HG03432 (cell line): ENCODE data around the gene COL5A1.

ENCODE experiments used
- ATAC-seq: cut with Tn5 transposase; IDR thresholded peaks from one replicate; pipeline ENCODE4 v1.9.1; 2021; ENCODE audit warnings: mild to moderate bottlenecking, moderate library complexity; ENCODE audit not compliant: unreplicated experiment

Gene COL5A1

DNA sequence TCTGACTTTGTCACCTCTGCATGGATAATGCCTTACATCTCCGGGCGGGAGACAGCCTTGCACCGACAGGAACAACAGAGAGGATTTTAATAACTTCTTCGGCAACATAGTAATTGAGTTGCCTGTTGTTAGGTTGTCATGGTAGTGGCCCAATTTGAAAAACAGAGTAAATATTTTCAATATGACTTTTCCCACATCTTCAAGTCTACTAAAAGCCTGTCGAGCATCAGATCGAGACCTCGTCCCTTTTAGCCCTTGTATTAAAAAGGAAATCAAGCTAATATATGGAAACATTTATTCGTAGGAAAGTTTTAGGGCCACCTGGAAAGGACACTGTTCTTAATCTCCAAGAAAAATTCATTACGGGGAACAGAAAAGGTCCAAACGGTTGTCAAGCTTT, 168.2 kb downstream of the COL5A1 start:
- ATAC-seq = no peak

DNA sequence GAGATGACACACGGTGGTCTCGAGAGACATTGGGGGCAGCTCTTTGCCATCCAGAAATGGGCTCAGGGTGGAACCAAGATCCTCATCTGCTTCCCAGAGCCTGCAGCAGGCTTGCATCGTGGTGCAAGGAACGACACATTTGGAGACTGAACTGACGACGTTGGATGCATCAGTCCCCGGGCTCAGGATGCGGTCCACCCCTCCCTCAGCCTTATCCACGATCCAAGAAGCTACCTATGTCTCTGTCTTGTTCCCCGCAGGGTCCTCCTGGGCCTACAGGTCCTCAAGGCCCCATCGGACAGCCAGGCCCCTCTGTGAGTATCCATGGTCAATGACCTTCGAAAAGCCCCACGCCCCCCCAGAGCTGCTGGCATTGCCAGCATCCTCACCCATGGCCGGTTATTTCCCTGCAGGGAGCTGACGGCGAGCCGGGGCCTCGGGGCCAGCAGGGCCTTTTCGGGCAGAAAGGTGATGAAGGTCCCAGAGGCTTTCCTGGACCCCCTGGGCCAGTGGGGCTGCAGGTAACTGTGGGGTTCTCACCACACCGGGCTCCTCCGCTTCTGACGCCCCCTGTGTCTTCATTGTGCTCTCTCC, 169.6 kb downstream of the COL5A1 start:
- no peak for ATAC-seq

DNA sequence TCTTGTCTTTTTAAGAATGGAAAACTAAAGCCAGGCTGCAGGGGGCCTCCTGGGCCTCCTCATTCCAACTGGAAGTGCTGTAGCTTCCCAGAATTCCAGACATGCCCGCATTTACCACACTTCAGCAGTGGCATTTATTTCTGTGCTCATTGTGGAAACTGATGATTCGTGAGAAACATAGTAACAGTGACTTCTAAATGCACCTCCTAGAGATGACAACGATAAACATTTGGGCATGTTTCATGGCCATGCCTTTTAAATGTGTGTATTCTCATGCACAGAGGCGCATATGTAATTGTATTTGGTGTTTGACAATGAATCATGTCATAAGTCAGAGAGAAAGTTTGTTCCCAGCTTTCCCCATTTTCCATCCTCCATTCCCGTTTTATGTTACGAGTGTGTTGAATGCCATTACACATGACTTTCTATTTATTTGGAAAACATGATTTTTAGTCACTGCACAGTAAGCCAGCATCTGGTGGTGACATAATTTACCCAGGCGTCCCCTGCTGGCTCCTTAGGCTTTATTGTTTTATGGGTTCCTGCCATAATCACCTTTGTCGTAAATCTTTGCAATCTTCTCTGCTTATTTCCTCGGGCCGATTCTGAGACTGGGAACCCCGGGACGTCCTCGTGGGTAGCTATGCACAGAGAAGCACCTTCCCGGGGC, 170.2 kb downstream of the COL5A1 start:
- ATAC-seq = no peak

DNA sequence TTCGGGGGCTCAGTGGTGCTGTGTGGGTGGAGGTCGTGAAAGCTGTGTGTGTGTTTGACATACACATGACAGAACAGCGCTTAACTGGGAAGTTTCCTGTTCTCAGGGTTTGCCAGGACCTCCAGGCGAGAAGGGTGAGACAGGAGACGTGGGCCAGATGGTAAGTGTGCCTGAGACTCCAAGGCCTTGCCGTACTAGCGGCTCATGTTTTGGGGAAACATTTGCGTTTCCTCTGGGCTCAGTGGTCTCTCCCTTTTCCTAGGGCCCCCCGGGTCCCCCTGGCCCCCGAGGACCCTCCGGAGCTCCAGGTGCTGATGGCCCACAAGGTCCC, 170.7 kb downstream of the COL5A1 start:
- no peak for ATAC-seq

DNA sequence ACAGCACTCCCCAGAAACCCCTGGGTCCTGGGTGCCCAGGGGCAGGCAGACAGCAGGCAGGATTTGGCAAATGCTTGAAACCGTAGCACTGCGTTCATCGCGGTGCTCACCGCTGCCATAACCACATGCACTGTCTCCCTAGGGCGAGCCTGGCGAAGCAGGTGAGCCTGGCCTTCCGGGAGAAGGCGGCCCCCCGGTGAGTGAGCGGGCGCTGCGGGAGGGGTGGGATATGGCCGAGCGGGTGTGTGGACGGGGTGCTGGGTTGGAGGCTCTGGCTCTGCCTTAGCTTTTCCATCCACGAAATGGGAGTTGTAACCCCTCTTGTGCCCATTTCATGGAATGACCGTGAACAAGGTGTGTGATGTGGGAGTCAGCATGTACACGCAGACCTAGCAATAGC, 172.2 kb downstream of the COL5A1 start:
- ATAC-seq = no peak

DNA sequence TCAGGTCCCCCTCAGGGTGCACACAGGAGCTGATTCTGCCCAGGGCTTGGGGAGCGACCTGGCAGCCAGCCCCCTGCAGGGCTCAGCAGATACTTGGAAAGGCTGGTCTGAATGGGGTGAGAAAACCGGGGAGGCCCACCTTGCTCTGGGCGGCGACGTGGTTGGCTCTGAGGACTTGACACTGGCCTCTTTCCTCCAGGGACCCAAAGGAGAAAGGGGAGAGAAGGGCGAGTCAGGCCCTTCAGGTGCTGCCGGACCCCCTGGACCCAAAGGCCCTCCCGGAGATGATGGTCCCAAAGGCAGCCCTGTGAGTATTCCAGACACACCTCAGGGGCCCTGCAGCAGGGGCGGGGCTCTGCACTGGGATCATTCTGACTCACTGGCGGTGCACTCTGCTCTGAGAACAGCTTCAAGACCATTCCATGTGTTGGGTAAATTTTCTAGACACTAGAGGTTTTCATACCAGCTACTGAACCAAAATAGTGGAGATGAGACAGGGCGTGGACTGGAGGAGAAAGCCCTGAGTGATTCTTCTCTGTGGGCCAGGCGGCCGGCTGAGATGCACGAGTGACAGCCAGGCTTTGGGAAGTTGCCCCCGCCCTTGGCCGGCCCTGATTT, 173.1 kb downstream of the COL5A1 start:
- no peak for ATAC-seq

DNA sequence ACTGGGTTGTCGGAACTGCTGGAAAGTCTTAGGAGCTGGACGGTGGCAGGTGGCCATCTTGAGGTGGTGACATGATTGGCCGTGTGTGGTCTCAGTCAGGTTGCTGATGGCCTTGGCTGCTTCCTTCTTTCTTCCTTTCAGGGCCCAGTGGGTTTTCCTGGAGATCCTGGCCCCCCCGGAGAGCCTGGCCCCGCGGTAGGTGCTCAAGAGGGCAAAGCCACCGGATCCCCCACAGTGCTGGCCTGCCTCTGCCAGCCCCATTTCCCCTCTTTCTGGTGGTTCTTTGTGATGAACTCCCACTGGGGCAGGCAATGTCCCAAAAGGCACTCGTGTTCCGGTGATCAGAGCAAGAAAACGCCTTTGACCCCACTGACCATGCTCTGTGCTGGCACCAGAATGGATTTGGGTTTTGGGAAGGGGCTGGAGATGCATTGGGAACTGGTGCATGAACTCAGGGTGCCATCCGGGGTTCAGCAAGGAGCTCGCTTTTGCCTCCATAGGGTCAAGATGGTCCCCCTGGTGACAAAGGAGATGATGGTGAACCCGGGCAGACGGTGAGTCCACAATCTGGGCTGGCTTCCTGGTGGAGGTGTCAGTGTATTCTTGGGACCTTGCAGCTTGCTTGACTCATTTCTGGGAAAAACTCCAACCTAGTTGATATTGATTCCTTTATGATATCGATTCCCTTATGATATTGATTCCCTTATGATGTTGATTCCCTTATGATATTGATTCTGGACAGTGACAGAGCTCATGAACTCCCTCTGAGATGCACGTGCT, 174.0 kb downstream of the COL5A1 start:
- no peak for ATAC-seq

DNA sequence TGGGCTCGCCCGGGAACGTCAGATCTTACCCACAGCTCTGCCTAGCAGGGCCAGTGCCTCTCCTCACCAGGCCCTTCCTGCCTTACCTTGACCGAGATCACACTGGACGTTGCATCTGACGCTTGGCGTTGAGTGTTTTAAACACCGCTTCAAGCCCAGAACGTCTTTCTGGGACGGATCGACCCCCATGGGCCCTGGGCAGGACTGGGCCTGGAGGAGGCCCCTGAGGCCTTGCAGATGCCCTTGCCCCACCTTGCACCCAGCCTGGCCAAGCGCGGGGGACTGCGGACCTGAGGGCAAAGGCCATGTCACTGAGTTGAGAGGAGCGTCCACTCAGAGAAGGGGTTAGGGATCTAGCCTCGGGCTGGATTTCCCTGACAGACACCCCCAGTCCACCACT, 174.7 kb downstream of the COL5A1 start:
- no peak for ATAC-seq

DNA sequence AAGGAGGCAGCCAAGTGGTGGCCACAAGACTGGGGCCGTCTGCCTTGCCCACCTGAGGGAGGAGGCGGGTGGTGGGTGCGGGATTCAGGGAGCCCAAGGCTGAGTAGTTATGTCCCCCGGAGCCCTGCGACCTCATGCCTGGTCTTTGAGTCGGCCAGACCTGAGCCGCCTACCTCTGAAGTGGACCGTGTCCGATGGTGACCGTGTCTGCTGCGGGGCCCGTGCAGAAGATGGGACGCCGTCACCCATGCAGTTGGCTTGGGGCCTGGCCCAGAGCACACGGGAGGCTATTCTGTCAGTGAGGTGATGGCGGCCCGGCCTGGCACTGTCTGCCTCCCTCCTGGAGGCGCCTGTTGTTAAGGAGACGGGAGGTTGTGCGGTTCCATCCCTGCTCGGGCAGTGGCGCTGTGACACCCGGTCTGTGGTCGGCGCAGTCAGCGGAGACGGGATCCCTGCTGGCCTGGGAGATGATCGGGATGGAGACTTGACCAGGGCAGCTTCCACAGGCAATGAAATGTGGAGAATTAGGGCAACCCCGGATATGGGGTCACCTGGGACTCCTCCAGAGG, 176.5 kb downstream of the COL5A1 start:
- ATAC-seq = no peak

DNA sequence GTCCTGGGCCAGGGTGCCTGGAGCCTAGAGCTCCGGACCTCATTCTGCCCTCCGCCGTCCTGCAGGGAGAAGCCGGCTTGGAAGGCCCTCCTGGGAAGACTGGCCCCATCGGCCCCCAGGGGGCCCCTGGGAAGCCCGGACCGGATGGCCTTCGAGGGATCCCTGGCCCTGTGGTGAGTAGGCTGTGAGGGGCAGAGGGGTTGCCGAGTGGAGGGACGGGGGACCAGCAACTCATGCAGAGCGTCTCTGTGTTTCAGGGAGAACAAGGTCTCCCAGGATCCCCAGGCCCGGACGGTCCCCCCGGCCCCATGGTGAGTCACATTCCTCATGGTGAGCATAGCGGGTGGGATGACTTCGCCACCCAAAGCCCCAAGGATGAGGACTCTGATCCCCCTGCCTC, 177.0 kb downstream of the COL5A1 start:
- ATAC-seq = no peak

DNA sequence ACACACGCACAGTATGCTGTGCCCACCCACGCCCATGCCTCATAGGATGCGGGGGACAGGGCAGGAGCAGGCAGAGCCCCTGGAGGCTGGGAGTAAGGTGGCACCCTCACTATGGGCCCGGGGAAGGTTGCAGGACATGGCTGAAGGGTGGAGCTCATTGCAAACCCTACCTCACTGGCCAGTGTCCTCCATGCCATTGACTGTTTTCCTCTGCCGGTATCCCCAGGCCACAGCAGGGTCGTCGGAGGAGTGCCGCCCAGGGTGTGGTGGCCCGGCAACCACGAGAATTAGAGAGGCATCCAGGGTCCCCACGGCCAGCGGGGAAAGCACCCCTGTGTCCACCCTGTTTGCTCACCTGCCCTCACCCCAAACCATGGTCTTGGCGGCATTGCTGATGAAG, 179.3 kb downstream of the COL5A1 start:
- no peak for ATAC-seq

DNA sequence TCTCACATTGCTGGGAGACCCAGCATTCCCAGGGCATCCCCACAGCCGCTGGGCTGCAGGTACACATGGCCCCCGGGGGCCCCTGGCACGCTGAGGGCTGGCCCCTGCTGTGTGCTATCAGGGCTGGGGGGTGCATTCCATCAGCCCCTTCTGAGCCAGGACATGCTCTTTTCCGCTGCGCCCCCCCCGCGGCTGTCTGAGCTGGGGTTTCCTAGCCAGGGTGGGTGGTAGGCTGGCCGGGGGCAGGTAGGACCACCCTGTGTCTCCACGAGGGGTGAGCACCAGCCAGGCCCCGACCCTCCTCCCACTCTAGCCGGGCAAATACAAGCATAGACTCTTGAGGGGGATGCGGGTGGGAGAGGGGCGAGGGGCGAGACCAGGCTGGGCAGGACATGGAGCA, 180.9 kb downstream of the COL5A1 start:
- ATAC-seq = no peak

DNA sequence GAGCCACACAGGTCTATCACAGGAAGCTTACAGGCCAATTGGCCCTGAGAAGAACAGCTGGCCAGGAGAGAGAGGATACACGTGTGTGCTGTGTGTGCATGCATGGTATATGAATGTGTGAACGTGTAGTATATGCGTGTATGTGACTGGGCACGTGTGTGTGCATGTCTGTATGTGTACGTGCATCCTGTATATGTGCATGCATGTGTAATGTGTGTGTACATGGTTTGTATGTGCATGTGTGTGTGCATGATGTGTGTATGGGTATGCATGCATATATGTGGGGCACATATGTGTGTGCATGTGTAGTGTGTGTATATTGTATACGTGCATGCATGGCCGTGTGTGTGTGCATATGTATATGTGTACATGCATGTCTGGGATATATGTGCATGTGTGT, 182.0 kb downstream of the COL5A1 start:
- ATAC-seq = no peak

DNA sequence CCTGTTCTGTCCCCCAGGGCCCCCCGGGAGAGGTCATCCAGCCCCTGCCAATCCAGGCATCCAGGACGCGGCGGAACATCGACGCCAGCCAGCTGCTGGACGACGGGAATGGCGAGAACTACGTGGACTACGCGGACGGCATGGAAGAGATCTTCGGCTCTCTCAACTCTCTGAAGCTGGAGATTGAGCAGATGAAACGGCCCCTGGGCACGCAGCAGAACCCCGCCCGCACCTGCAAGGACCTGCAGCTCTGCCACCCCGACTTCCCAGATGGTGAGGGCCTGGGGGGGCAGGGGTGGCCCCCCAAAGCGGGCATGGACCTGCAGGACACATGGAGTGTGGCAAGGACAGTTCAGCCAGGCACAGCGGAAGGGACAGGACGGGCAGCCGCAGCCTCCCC, 183.0 kb downstream of the COL5A1 start:
- no peak for ATAC-seq

DNA sequence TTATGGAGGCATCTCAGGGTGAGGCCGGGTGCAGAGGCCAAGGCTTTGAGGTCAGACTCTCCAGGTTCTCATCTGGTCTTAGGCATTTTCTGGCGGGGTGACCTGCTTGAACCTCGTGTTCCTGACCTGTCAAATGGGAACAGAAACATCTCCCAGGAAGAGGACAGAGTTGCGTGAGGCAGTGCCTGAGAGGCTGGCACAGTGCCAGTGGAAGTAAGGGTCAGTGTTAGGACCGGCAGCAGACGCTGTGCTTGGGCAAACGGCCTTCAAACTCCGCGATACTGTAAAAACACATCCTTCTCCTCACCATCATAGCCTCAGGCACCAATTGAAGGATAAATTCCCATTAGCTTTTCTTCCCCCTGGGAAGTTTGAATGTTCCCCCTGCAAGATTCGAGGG, 183.4 kb downstream of the COL5A1 start:
- no peak for ATAC-seq

DNA sequence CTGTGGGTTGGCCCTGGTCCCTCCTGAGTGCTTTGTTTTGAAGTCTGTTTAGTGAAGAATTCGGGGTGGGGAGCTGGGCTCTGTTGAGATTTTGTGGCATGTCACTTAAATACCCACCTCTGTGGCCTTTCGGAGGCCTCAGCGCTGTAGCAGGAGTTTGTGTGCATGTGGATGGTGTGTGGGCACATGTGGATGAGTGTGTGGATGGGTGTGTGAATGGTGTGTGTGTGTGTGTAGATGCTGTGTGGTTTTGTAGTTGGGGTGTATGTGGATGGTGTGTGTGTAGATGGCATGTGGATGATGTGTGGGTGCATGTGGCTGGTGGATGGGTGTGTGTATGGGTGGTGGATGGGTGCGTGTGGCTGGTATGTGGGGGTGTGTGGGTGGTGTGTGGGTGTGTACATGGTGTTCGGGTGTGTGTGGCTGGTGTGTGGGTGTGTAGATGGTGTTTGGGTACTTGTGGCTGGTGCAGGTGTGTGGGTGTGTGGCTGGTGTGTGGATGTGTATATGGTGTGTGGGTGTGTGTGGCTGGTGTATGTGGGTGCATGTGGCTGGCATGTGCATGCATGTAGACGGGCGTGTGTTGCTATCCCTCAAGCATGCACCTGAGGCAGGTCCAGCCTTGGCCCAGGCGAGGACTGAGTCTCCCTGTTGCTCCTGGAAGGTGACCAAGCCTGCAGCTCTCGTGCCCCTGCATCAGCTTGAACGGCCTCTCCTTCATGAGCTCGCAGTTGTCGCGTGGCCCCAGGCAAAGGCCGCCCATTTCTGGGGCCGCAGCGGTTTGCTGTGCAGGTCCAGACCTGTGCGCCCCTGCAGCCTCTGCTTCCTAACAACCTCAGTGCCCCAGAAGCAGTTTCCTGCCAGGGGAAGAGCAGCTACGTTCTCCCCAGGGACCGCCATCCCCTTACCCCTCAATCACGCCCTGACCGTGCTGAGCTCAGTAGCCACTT, 185.0 kb downstream of the COL5A1 start:
- no peak for ATAC-seq

DNA sequence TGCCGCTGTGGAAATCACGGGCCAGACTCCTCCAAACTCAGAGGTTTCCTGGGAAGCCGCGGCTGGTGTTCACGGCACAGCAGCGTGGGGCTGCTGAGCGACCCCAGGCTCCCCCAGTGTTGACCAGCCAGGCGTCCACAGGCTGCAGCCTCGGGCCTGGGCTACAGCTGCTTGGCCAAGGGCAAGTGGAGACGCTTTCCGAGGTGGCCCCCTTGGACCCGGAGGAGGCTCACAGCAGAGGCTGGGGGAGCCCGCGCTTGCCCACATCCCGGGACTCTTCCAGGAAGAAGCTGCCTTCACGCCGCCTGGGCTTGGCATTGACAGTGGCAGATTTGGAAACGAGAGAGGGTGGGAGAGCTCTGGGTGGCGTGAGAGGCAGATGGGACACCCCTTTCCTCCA, 186.0 kb downstream of the COL5A1 start:
- no peak for ATAC-seq

DNA sequence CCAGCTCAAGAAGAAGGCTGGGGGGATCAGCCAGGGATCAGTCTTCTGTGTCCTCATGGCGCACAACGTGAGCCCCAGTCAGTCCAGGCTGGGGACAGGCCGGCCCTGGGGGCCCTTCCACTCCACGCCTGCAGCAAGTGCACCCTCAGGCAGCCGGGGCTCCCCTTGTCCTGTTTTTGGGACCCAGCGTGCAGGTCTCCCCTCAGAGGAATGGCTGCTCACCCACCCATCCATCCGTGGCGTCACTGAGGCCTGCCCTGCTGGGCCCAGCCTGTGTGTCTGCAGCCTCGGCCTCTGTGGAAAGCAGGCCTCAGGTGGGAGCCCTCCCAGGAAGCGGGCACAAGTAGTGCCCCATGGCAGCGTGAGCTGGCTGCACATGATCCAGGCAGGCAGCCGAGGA, 186.4 kb downstream of the COL5A1 start:
- no peak for ATAC-seq

DNA sequence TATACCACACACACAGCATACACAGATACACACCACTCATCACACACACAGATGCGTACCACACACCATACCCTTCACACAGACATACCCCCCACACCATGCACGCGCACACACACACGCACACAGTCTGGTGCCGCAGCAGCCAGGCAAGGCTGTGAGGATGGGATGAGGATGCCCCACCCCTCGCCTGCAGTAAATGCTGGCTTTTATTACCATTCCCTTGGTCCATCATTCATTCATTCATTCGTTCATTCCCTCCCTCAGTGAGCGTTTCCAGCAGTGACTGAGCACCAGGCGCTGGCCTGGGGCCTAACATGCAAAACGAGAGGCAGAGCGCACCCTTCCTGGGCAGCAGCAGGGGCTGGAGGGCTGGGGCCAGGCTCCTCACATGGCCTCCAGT, 187.3 kb downstream of the COL5A1 start:
- no peak for ATAC-seq

DNA sequence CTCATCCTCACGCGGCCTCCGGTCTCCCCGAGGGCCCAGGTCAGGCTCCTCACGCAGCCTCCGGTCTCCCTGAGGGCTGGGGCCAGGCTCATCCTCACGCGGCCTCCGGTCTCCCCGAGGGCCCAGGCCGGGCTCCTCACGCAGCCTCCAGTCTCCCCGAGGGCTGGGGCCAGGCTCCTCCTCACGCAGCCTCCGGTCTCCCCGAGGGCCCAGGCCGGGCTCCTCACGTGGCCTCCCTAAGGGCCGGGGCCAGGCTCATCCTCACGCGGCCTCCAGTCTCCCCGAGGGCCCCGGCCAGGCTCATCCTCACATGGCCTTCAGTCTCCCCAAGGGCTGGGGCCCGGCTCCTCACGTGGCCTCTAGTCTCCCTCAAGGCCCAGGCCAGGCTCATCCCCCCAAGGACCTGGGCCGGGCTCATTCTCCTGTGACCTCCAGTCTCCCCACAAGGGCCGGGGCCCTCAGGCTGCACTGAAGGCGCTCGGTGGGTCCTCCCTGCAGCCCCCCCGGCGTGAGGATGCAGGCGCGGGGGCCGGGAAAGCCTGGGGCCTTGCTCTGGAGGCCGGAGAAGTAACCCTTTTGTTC, 187.8 kb downstream of the COL5A1 start:
- no peak for ATAC-seq
